ENCODE data around the gene IL18R1. TPM values are rescaled to one million over a fixed set of nuclear protein-coding genes. Genes with fewer than 3 reads are reported as not detected.

Gene IL18R1
- total RNA-seq, 1 donor from 2014 or later, result 2.3 TPM

DNA sequence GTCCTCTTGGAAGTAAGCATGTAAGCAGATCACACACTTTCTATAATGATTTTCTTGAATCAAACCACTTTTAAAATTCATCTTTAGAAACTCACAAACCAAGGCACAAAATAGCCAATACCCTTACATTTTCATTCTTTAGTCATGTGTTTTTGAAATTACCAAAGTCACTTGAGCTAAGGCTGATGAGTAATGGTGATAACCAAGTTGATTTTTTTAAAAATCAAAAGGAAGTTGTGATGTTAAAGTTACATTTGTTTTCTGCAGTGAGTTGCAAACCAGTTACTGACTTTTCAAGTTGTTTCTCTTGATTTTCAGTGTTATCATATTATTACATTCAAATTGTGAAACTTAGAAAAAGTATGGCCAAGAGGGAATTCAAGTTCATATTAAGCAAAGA, 45.9 kb downstream of the IL18R1 start:
- no peak for TF ChIP-seq CTCF (IDR thresholded peaks at IDR 0.05; ENCODE audit: unreplicated experiment)
- Mint-ChIP-seq H3K27ac (no peak overlapping the region), H3K4me1 (no peaks in the 10 kb centered on the region), H3K36me3 (no peaks in the 10 kb centered on the region), H3K4me3 (no peak overlapping the region), H3K9me3 (no peaks in the 10 kb centered on the region), H3K27me3 (ENCODE audit: low read depth) (peaks cover 15% of the 10 kb centered on the region)
- no peak for DNase-seq (ENCODE audit: low spot score in 2 of 2, unreplicated experiment in 2 of 2)

GRCh38 chr2:102401865-102402264, 46.3 kb downstream of the IL18R1 start:
- H3K36me3 Mint-ChIP-seq, result no peaks in the 10 kb centered on the region
- H3K4me1 Mint-ChIP-seq, result no peaks in the 10 kb centered on the region
- H3K4me3 Mint-ChIP-seq, result no peak overlapping the region
- no peak overlapping the region for H3K27ac Mint-ChIP-seq
- no peak for DNase-seq (ENCODE audit: low spot score in 2 of 2, unreplicated experiment in 2 of 2)
- peaks cover 17% of the 10 kb centered on the region for H3K27me3 Mint-ChIP-seq (ENCODE audit: low read depth)
- H3K9me3 Mint-ChIP-seq, result no peaks in the 10 kb centered on the region
- TF ChIP-seq CTCF (IDR thresholded peaks at IDR 0.05; ENCODE audit: unreplicated experiment), result no peak

GRCh38 chr2:102410952-102411351, 55.4 kb downstream of the IL18R1 start:
- DNase-seq (ENCODE audit: low spot score in 2 of 2, unreplicated experiment in 2 of 2), result no peak
- Mint-ChIP-seq H3K36me3 (no peaks in the 10 kb centered on the region), H3K27ac (no peak overlapping the region), H3K9me3 (peaks cover 20% of the 10 kb centered on the region), H3K4me1 (no peaks in the 10 kb centered on the region), H3K27me3 (ENCODE audit: low read depth) (peaks cover 3% of the 10 kb centered on the region), H3K4me3 (no peak overlapping the region)
- no peak for TF ChIP-seq CTCF (IDR thresholded peaks at IDR 0.05; ENCODE audit: unreplicated experiment)

DNA sequence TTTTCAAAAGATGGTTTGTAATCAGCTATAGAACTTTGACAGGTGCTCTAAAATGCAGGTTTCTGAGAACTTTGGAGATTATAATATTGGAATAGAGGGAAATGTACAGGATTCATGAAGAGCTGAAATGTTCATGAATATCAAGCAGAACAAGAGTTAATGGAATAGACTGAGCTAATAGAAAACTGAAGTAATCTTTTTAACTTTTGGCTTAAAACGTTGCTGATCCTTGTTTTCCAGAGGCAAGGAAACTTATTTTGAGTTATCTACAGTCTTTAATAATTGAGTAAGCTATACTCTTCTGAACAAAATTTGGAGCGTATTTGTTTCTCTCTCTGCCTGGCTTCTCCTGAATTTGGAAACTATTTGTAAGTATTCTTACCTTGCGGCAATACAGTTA, 56.6 kb downstream of the IL18R1 start:
- Mint-ChIP-seq H3K36me3 (no peaks in the 10 kb centered on the region), H3K4me3 (no peak overlapping the region), H3K27ac (no peak overlapping the region), H3K9me3 (peaks cover 25% of the 10 kb centered on the region), H3K4me1 (no peaks in the 10 kb centered on the region), H3K27me3 (ENCODE audit: low read depth) (no peaks in the 10 kb centered on the region)
- no peak for TF ChIP-seq CTCF (IDR thresholded peaks at IDR 0.05; ENCODE audit: unreplicated experiment)
- no peak for DNase-seq (ENCODE audit: low spot score in 2 of 2, unreplicated experiment in 2 of 2)

DNA sequence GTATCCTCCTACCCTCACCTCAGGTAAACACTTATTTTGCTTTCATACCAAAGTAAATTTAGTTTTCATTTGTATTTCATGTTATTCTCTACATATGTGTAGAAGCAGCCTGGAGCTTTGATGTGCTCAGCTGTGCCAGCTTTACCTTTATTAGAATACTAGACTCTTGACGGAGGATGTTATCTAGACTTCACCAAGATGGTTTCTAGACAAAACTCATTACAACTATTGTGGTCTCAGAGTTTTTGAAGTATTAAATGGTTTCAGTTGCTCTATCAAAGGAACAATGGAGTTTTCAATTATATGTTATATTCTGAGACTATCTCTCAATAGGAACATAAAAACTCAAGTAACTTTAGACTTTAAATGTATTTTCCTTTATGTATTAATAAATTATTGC, 62.4 kb downstream of the IL18R1 start:
- no peak overlapping the region for H3K4me3 Mint-ChIP-seq
- H3K4me1 Mint-ChIP-seq, result no peaks in the 10 kb centered on the region
- no peak for DNase-seq (ENCODE audit: low spot score in 2 of 2, unreplicated experiment in 2 of 2)
- peaks cover 10% of the 10 kb centered on the region for H3K9me3 Mint-ChIP-seq
- no peaks in the 10 kb centered on the region for H3K36me3 Mint-ChIP-seq
- no peak for TF ChIP-seq CTCF (IDR thresholded peaks at IDR 0.05; ENCODE audit: unreplicated experiment)
- no peak overlapping the region for H3K27ac Mint-ChIP-seq
- peaks cover 34% of the 10 kb centered on the region for H3K27me3 Mint-ChIP-seq (ENCODE audit: low read depth)

- TF ChIP-seq CTCF (IDR thresholded peaks at IDR 0.05; ENCODE audit: unreplicated experiment), result no peak
- no peak for DNase-seq (ENCODE audit: low spot score in 2 of 2, unreplicated experiment in 2 of 2)
- Mint-ChIP-seq H3K9me3 (peaks cover 10% of the 10 kb centered on the region), H3K4me3 (no peak overlapping the region), H3K36me3 (no peaks in the 10 kb centered on the region), H3K4me1 (no peaks in the 10 kb centered on the region), H3K27me3 (ENCODE audit: low read depth) (peaks cover 39% of the 10 kb centered on the region), H3K27ac (no peak overlapping the region)
These were observed 62.9 kb downstream of the IL18R1 start for GRCh38 chr2:102418421-102418961.
